Pancreas (tissue), 10 donors: ENCODE data around the gene SSBP4. TPM values are rescaled to one million over a fixed set of nuclear protein-coding genes. Genes with fewer than 3 reads are reported as not detected.
A peak's percentile ranks its signal among the peaks of the same experiment; 100 is the strongest.
"Not testable (repeated sequence)": the region's sequence is repeated elsewhere in the genome, so short reads cannot be mapped to it uniquely, and the experiment has no call there.

ENCODE experiments used
- ATAC-seq, 4 donors: fragments of 200-7000 bp; cut with Tn5 transposase; one replicate each; pipeline versions ENCODE4 v1.8.0 to v1.9.1; 2020; ENCODE audit warnings: mild to moderate bottlenecking in 4 of 4, moderate library complexity in 4 of 4
- DNase-seq, 6 donors: peaks; one replicate each; pipeline ENCODE4 v3.0.0-alpha.2; 2020
- FAIRE-seq: peaks from 2 replicates; lab custom pipeline; 2012; peaks lifted over from hg19 to GRCh38; lab: Jason Lieb, UNC
- H3K27ac ChIP-seq, 4 donors: fragments of 200-600 bp; sonication (generic); 1 replicate in 3 of 4; 2 replicates in 1 of 4; pipeline versions ENCODE4 v1.5.0 to v1.8.0; 2020
- H3K27me3 ChIP-seq, 4 donors: fragments of 200-600 bp; one replicate each; pipeline ENCODE4 v1.8.0; 2021
- H3K36me3 ChIP-seq, 3 donors: fragments of 200-600 bp; sonication (generic) in 1 of 3; one replicate each; pipeline versions ENCODE4 v1.5.0 to v1.8.0; 2020 to 2021
- H3K4me1 ChIP-seq, 3 donors: fragments of 200-600 bp; one replicate each; pipeline ENCODE4 v1.8.0; 2021
- H3K4me3 ChIP-seq, 4 donors: fragments of 200-600 bp; sonication (generic) in 2 of 4; one replicate each; pipeline versions ENCODE4 v1.5.0 to v1.8.0; 2020 to 2021
- H3K9me3 ChIP-seq, 4 donors: fragments of 200-600 bp; one replicate each; pipeline ENCODE4 v1.8.0; 2021
- CTCF ChIP-seq, 4 donors: fragments of 200-600 bp; sonication (generic) in 3 of 4; IDR thresholded peaks; one replicate each; pipeline versions ENCODE4 v1.5.0 to v1.8.0; 2021; ENCODE audit warnings: antibody characterized with exemption in 4 of 4
- WGBS, 2 donors: extraction: QIAGEN DNeasy Blood & Tissue Kit; methylation state at CpG; one replicate each; pipeline ENCODE4 v1.1.7; 2013; 5-methylcytosine and 5-hydroxymethylcytosine counted together
- intact Hi-C, 3 donors: fragments of 100-400 bp; cut with DNase I; formaldehyde crosslinking; loops; one replicate each; pipeline versions ENCODE4 v1.11.1 to v1.14.2; 2022
- polyA plus RNA-seq, 2 donors: library from polyadenylated mRNA; stranded (reverse); fragments of 200-250 nt; gene quantifications; one replicate each; pipeline ENCODE4 v1.2.3, GENCODE V29; 2013
- total RNA-seq, 6 donors: library from RNA; stranded (reverse); fragmentation: NEBNext Ultra II Directional in 4 of 6; extraction: Animal tissue kit (Norgen Biotek cat#: 25700) in 4 of 6; gene quantifications; one replicate each; pipeline versions ENCODE4 v1.2.1 to v1.2.4, GENCODE V29; 2021 to 2023
- donor health status: healthy with polysubstance abuse.
- donor health status: DM: no; HTN: no; CAD: no; lungs with moderate emphysema.
- donor health status: DM: no; HTN: no; CAD: no.
- donor health status: control.
- donor health status: control.
- donor health status: Bipolar disorder and iron deficiency.
- donor health status: DM: yes; HTN: yes; CAD: no.
- donor health status: DM: no; HTN: no; CAD: no.
- donor health status: DM: no; HTN: no; CAD: no.
- donor health status: DM: yes; HTN: yes; CAD: no.

The SSBP4 gene
- total and polyA plus RNA-seq, 8 donors: 20.5 to 116 (median 25.8) TPM

GRCh38 chr19:18399008-18399407 lies 20.2 kb upstream of the SSBP4 start:
- peak overlapping the region in 2 of 4 donors; percentile 30 to 47 for H3K27ac ChIP-seq
- 22 to 27% methylated on average over 6 of the region's 6 CpGs for WGBS, 2 donors

GRCh38 chr19:18401580-18402112 lies 17.6 kb upstream of the SSBP4 start:
- no peak for TF ChIP-seq CTCF (IDR thresholded peaks at IDR 0.05)
- intact Hi-C loops: no loop called here
- H3K4me1 ChIP-seq: peaks cover 0 to 9% (median 0%) of the 10 kb centered on the region in 3 donors
- peak in 3 of 4 donors; percentile 62 to 77 (median 76) for ATAC-seq
- H3K27ac ChIP-seq: peak overlapping the region in 2 of 4 donors; percentile 23 to 47
- no peak overlapping the region for H3K4me3 ChIP-seq
- no peaks in the 10 kb centered on the region for H3K9me3 ChIP-seq
- peak in 2 of 6 donors; percentile 37 to 54 for DNase-seq
- H3K36me3 ChIP-seq: no peaks in the 10 kb centered on the region
- no peak for FAIRE-seq
- 55 to 63% methylated on average over 7 of the region's 7 CpGs for WGBS, 2 donors
- H3K27me3 ChIP-seq: no peaks in the 10 kb centered on the region

More at GRCh38 chr19:18399008-18399407, 20.2 kb upstream of the SSBP4 start:
- H3K4me1 ChIP-seq: peaks cover 0 to 9% (median 0%) of the 10 kb centered on the region in 3 donors
- no peaks in the 10 kb centered on the region for H3K27me3 ChIP-seq
- H3K9me3 ChIP-seq: no peaks in the 10 kb centered on the region
- FAIRE-seq (no peak), ATAC-seq (peak; percentile 56 to 78 (median 75)), DNase-seq (peak in 3 of 6 donors; percentile 48 to 71 (median 61))
- intact Hi-C loops: no loop called here
- no peaks in the 10 kb centered on the region for H3K36me3 ChIP-seq
- no peak for TF ChIP-seq CTCF (IDR thresholded peaks at IDR 0.05)
- H3K4me3 ChIP-seq: no peak overlapping the region

GRCh38 chr19:18402455-18403248 lies 16.5 kb upstream of the SSBP4 start:
- intact Hi-C loops, DNase-seq, H3K9me3 ChIP-seq, H3K4me1 ChIP-seq, FAIRE-seq, H3K4me3 ChIP-seq, H3K27me3 ChIP-seq, H3K36me3 ChIP-seq, ATAC-seq: not testable (repeated sequence)
- peak overlapping the region in 3 of 4 donors; percentile 4 to 47 (median 33) for H3K27ac ChIP-seq
- WGBS, 2 donors: 53 to 58% methylated on average over 18 of the region's 18 CpGs

- H3K4me3 ChIP-seq, FAIRE-seq, H3K9me3 ChIP-seq, H3K4me1 ChIP-seq, H3K27ac ChIP-seq, ATAC-seq, DNase-seq, H3K27me3 ChIP-seq, intact Hi-C loops, H3K36me3 ChIP-seq: not testable (repeated sequence)
- WGBS, 2 donors: 89 to 93% methylated on average over 11 of the region's 11 CpGs
These were observed 13.4 kb upstream of the SSBP4 start for GRCh38 chr19:18405754-18406153.

GRCh38 chr19:18406749-18407148 lies 12.4 kb upstream of the SSBP4 start:
- Histone ChIP-seq H3K4me3 (no peak overlapping the region), H3K27ac (no peak overlapping the region), H3K36me3 (no peaks in the 10 kb centered on the region), H3K9me3 (no peaks in the 10 kb centered on the region), H3K27me3 (no peaks in the 10 kb centered on the region), H3K4me1 (no peaks in the 10 kb centered on the region)
- intact Hi-C loops: no loop called here
- no peak for DNase-seq
- FAIRE-seq: no peak
- no peak for TF ChIP-seq CTCF (IDR thresholded peaks at IDR 0.05)
- ATAC-seq: no peak
- 86 to 91% methylated on average over 9 of the region's 9 CpGs for WGBS, 2 donors
